ENCODE results near the gene CD22. TPM values are rescaled to one million over a fixed set of nuclear protein-coding genes. Genes with fewer than 3 reads are reported as not detected.

The CD22 gene
- total RNA-seq, 4 donors from 2014 or later = 0.91 to 4.2 TPM; not detected in 2

DNA sequence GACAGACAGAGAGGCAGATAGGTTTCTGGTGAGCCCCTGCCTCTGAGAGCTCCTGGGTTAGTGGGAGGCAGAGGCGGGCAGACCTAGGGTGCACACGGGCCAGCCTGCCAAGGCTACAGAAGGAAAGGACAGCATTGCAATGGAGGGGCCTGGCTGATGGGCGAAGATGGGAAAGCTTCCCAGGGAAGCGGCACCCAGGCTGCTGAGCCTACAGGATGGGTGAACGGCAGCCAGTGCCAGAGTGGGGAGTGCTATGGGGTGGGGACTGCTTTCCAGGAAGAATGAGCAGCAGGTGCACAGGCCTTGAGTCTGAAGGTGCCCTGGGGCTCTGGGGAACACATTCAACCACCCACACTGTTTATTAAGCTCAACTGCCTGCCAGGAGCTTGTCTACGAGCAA is 37.7 kb upstream of the CD22 start:
- WGBS, 2 donors = 46% methylated on average over 6 of the region's 6 CpGs
- H3K4me3 ChIP-seq (ENCODE audit: low read depth, poor library complexity, severe bottlenecking) = no peak overlapping the region
- intact Hi-C loops (cut with DNase I; ENCODE audit: low total_unique reads) = no loop called here
- no peak for TF ChIP-seq POLR2A (IDR thresholded peaks at IDR 0.05)
- TF ChIP-seq, protein P1, sequence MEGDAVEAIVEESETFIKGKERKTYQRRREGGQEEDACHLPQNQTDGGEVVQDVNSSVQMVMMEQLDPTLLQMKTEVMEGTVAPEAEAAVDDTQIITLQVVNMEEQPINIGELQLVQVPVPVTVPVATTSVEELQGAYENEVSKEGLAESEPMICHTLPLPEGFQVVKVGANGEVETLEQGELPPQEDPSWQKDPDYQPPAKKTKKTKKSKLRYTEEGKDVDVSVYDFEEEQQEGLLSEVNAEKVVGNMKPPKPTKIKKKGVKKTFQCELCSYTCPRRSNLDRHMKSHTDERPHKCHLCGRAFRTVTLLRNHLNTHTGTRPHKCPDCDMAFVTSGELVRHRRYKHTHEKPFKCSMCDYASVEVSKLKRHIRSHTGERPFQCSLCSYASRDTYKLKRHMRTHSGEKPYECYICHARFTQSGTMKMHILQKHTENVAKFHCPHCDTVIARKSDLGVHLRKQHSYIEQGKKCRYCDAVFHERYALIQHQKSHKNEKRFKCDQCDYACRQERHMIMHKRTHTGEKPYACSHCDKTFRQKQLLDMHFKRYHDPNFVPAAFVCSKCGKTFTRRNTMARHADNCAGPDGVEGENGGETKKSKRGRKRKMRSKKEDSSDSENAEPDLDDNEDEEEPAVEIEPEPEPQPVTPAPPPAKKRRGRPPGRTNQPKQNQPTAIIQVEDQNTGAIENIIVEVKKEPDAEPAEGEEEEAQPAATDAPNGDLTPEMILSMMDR (IDR thresholded peaks at IDR 0.05) = no peak
- DNase-seq (ENCODE audit: low spot score in 2 of 2) = no peak

DNA sequence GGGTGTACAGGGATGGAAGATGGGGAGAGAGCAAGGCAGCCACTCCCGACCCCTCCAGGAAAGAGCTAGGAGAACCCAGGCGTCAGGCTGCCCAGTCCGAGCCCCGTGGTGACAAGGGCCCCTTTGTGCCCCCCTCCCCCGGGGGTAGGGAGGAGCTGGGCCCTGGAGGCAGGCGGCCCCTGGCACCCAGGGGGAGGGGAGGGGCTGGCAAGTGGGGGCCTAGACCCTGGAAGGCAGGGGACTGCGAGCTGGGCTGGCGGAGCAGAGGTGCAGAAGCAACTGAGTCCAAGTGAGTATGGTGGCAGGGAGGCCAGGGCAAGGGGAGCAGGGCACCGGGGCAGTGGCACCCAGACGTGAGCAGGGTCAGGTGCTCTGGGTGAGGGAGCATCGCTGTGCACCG is 37.1 kb upstream of the CD22 start, which contains the start of gene MAG:
Gene MAG, plus strand, starts transcription at position 246 of the 400 bp plus-strand sequence. CDS start 3,248 bp downstream, outside the sequence.
- TF ChIP-seq, protein P1 (IDR thresholded peaks at IDR 0.05) = no peak
- no peak for TF ChIP-seq POLR2A (IDR thresholded peaks at IDR 0.05)
- H3K4me3 ChIP-seq (ENCODE audit: low read depth, poor library complexity, severe bottlenecking) = no peak within 1 kb of the TSS
- no peak for DNase-seq (ENCODE audit: low spot score in 2 of 2)
- intact Hi-C loops (cut with DNase I; ENCODE audit: low total_unique reads) = no loop called here
- WGBS, 2 donors = 58 to 67% methylated on average over 11 to 12 of the region's 12 CpGs

DNA sequence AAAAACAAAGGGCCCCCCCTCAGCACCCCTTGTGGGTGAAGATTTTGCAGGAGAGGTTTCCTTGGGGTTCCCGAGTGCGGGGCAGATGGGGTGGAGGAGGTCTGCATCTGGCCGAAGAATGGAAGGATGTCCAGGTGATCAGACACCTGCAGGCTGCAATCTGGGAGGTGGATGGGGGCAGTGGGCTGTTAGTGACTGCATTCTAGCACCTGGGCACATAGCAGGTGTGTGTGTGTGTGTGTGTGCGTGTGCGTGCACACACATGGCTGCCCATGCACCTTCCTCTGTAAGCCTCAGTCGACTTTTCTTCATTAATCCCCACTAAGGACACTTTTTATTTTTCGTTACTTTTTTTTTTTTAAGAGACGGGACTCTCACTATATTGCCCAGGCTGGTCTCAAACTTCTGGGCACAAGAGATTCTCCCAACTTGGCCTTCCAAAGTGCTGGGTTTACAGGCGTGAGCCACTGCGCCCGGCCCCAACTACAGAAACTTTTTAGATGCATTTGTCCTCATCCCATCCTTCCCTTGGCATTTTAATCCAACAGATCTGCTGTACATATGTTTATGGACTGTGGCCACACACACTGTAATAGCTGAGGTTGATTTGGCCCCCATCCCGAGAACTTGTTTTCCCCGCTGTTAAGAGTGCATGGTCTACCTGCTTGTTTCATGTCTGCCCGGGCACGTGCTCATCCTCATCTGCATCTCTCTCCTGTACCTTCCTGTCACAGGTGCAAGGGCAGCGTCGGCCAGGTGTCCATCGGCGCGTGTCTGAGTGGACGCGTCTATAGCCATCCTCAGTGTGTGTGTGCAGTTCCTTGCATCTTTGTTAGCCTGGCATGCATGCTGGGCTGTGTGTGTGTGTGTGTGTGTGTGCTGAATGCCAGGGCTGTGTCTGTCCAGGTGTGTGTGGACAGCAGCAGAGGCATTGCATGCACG is 36.3 kb upstream of the CD22 start:
- H3K4me3 ChIP-seq (ENCODE audit: low read depth, poor library complexity, severe bottlenecking) = no peak overlapping the region
- intact Hi-C loops (cut with DNase I; ENCODE audit: low total_unique reads) = no loop called here
- no peak for TF ChIP-seq POLR2A (IDR thresholded peaks at IDR 0.05)
- TF ChIP-seq, protein P1 (IDR thresholded peaks at IDR 0.05) = no peak
- DNase-seq (ENCODE audit: low spot score in 2 of 2) = no peak
- 35 to 38% methylated on average over 22 to 23 of the region's 23 CpGs for WGBS, 2 donors

DNA sequence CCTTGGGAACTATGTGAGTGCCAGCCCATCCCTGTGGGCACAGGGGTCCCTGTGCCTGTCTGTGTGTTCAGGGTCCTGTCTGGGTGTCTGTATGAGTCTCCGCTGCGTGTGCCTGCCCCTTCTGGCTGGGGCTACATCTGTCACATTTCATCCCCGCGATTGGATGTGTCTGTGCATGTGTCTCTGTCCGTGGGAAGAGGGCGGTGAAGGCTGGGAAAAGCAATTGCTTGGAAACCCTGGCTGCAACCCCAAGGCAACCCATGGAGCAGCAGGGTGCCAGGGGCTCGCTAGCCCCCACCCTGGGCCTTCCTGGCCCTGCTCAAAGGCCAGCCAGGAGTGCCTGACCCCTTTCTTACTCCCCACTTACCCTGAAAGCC is 35.6 kb upstream of the CD22 start:
- WGBS, 2 donors = 29 to 30% methylated on average over 6 to 7 of the region's 7 CpGs
- intact Hi-C loops (cut with DNase I; ENCODE audit: low total_unique reads) = no loop called here
- no peak for DNase-seq (ENCODE audit: low spot score in 2 of 2)
- H3K4me3 ChIP-seq (ENCODE audit: low read depth, poor library complexity, severe bottlenecking) = no peak overlapping the region
- TF ChIP-seq, protein P1 (IDR thresholded peaks at IDR 0.05) = no peak

DNA sequence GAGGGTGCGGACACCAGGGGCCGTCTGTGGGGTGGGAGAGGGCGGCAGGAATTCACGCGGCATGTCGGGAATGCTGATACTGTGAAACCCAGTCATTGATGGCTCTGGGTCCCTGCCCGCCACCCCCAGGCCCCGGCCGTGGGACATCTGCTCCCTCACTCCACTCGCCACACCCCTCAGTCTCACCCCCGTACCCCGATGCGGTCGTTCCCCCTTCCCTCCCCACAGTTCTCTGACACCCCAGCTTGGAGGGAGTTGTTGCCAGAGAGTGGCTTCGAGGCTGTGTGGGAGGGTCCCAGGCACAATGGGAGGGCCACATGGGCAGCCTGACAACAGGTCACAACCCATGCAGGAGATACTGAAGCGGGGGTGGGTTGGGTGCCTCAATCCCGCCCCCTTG is 35.2 kb upstream of the CD22 start:
- no peak for DNase-seq (ENCODE audit: low spot score in 2 of 2)
- no peak overlapping the region for H3K4me3 ChIP-seq (ENCODE audit: low read depth, poor library complexity, severe bottlenecking)
- no peak for TF ChIP-seq POLR2A (IDR thresholded peaks at IDR 0.05)
- TF ChIP-seq, protein P1 (IDR thresholded peaks at IDR 0.05) = no peak
- intact Hi-C loops (cut with DNase I; ENCODE audit: low total_unique reads) = no loop called here
- 34 to 42% methylated on average over 17 of the region's 17 CpGs for WGBS, 2 donors
